ENCODE measurements around the gene GEMIN7. TPM values are rescaled to one million over a fixed set of nuclear protein-coding genes. Genes with fewer than 3 reads are reported as not detected.

GEMIN7 gene
- polyA plus RNA-seq, 1 donor (not counting 4 experiments of a cell fraction or from before 2014, with no cell fraction given), result 23.7 TPM

DNA sequence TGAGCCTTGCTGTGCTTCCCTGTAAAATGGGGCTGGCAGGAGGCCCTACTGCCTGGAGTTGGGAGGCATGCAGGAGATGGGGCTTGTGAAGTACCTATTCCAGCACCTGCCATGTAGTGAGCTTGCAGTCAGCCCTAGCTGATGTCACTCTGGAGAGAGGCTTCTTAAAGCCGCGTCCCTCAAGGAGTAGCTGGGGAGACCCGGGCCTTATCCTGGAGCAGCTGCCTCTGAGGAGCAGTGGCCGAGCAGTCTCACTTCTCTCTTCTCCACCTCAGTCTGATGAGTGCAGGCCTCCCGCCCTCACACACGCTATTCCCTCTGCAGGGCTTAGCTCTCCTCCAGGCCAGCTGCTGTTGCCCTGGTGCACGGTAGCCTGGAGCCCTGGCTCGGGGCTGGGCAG is 22.2 kb upstream of the GEMIN7 start:
- no peak for TF ChIP-seq EZH2 (IDR thresholded peaks at IDR 0.05; ENCODE audit: low read length)
- Histone ChIP-seq H3K27me3 (ENCODE audit: control insufficient read depth, extremely low read depth, insufficient read depth, low read length) (no peaks in the 10 kb centered on the region), H3K79me2 (ENCODE audit: control insufficient read depth, insufficient read depth, low read length) (peaks cover 9% of the 10 kb centered on the region), H3K9me1 (ENCODE audit: control insufficient read depth, extremely low read depth, insufficient read depth, low read length) (peaks cover 3% of the 10 kb centered on the region), H3K9me3 (ENCODE audit: control insufficient read depth, low read depth, low read length) (no peaks in the 10 kb centered on the region), H3K9ac (ENCODE audit: control insufficient read depth, extremely low read depth, insufficient read depth, low read length) (no peak overlapping the region), H4K20me1 (ENCODE audit: control insufficient read depth, extremely low read depth, insufficient read depth, low read length) (peaks cover 11% of the 10 kb centered on the region), H2AFZ (ENCODE audit: control insufficient read depth, low read length) (no peak overlapping the region), H3K4me2 (ENCODE audit: control insufficient read depth, extremely low read depth, insufficient read depth, low read depth, low read length) (no peak overlapping the region), H3K36me3 (ENCODE audit: control insufficient read depth in 2 of 2, extremely low read depth in 1 of 2, insufficient read depth in 2 of 2, low read length in 2 of 2) (peaks cover 43 to 54% of the 10 kb centered on the region in 2 experiments), H3K4me3 (ENCODE audit: control insufficient read depth in 2 of 3, extremely low read depth in 1 of 3, insufficient read depth in 2 of 3, low read depth in 1 of 3, low read length in 3 of 3) (no peak overlapping the region), H3K4me1 (ENCODE audit: control insufficient read depth, extremely low read depth, insufficient read depth, low read length) (peaks cover 8% of the 10 kb centered on the region), H3K27ac (ENCODE audit: control insufficient read depth, insufficient read depth, low read length) (no peak overlapping the region)
- DNase-seq (ENCODE audit: low read depth, low spot score) (no peak), FAIRE-seq (no peak)
- dilution Hi-C loops (cut with MboI; ENCODE audit: extremely low pct_ligation_motif_present, low sequenced_read_pairs), result no loop called here

DNA sequence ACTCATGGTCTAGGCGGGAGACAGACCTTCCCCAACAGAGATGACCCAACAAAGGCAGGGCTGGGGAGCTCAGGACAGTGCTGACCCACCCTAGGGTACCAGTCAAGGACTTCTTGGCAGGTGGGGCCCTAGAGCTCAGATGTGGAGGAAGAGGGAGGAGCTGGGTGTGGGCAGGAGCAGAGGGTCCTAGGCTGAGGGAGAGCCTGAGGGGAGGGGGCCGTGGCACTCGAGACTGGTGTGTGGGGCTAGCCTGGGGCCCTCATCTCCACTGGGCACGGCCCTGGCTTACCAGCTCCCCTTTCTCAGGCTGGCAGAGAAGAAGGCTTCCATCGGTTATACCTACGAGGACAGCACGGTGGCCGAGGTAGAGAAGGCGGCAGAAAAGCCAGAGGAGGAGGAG is 21.6 kb upstream of the GEMIN7 start:
- H4K20me1 ChIP-seq (ENCODE audit: control insufficient read depth, extremely low read depth, insufficient read depth, low read length), result peaks cover 11% of the 10 kb centered on the region
- no peak overlapping the region for H3K27ac ChIP-seq (ENCODE audit: control insufficient read depth, insufficient read depth, low read length)
- TF ChIP-seq, protein P1, sequence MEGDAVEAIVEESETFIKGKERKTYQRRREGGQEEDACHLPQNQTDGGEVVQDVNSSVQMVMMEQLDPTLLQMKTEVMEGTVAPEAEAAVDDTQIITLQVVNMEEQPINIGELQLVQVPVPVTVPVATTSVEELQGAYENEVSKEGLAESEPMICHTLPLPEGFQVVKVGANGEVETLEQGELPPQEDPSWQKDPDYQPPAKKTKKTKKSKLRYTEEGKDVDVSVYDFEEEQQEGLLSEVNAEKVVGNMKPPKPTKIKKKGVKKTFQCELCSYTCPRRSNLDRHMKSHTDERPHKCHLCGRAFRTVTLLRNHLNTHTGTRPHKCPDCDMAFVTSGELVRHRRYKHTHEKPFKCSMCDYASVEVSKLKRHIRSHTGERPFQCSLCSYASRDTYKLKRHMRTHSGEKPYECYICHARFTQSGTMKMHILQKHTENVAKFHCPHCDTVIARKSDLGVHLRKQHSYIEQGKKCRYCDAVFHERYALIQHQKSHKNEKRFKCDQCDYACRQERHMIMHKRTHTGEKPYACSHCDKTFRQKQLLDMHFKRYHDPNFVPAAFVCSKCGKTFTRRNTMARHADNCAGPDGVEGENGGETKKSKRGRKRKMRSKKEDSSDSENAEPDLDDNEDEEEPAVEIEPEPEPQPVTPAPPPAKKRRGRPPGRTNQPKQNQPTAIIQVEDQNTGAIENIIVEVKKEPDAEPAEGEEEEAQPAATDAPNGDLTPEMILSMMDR (optimal IDR thresholded peaks at IDR 0.05 in 1 of 3, IDR thresholded peaks at IDR 0.05 in 1 of 3, conservative IDR thresholded peaks at IDR 0.05 in 1 of 3; ENCODE audit: extremely low read depth in 1 of 3, insufficient read depth in 2 of 3, low read length in 3 of 3), result no peak
- no peak for TF ChIP-seq EZH2 (IDR thresholded peaks at IDR 0.05; ENCODE audit: low read length)
- no peak for DNase-seq (ENCODE audit: low read depth, low spot score)
- H3K4me1 ChIP-seq (ENCODE audit: control insufficient read depth, extremely low read depth, insufficient read depth, low read length), result peaks cover 3% of the 10 kb centered on the region
- no peak overlapping the region for H3K4me2 ChIP-seq (ENCODE audit: control insufficient read depth, extremely low read depth, insufficient read depth, low read depth, low read length)
- no peak for FAIRE-seq
- no peaks in the 10 kb centered on the region for H3K9me1 ChIP-seq (ENCODE audit: control insufficient read depth, extremely low read depth, insufficient read depth, low read length)
- H3K79me2 ChIP-seq (ENCODE audit: control insufficient read depth, insufficient read depth, low read length), result peaks cover 3% of the 10 kb centered on the region
- no peaks in the 10 kb centered on the region for H3K27me3 ChIP-seq (ENCODE audit: control insufficient read depth, extremely low read depth, insufficient read depth, low read length)
- H2AFZ ChIP-seq (ENCODE audit: control insufficient read depth, low read length), result no peak overlapping the region
- peaks cover 44 to 50% of the 10 kb centered on the region in 2 experiments for H3K36me3 ChIP-seq (ENCODE audit: control insufficient read depth in 2 of 2, extremely low read depth in 1 of 2, insufficient read depth in 2 of 2, low read length in 2 of 2)
- H3K4me3 ChIP-seq (ENCODE audit: control insufficient read depth in 2 of 3, extremely low read depth in 1 of 3, insufficient read depth in 2 of 3, low read depth in 1 of 3, low read length in 3 of 3), result no peak overlapping the region
- no peaks in the 10 kb centered on the region for H3K9me3 ChIP-seq (ENCODE audit: control insufficient read depth, low read depth, low read length)
- dilution Hi-C loops (cut with MboI; ENCODE audit: extremely low pct_ligation_motif_present, low sequenced_read_pairs), result no loop called here
- no peak overlapping the region for H3K9ac ChIP-seq (ENCODE audit: control insufficient read depth, extremely low read depth, insufficient read depth, low read length)

DNA sequence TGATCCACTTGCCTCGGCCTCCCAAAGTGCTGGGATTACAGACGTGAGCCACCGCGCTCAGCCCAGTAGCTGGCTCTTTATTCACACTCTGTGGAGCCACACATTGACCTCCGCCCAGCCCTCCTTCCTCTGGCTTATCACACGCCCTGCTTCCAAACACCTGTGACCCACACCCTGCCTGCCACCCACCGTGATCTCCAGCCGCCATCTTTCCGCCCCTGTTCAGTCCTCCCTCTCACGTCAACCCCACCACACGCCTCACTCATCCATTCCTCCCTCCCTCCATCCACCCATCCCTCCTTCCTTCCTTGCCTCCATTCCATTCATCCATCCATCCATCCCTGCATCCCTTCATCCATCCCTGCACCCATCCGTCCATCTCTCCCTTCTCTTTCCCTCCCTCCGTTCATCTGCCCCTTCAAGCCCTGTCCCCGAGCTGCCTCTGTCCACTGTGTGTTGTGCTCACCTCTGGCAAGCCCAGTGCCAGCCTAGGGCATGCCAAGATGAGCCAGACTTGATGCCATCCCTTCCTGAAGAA is 20.4 kb upstream of the GEMIN7 start:
- TF ChIP-seq EZH2 (IDR thresholded peaks at IDR 0.05; ENCODE audit: low read length), result no peak
- Histone ChIP-seq H3K36me3 (ENCODE audit: control insufficient read depth in 2 of 2, extremely low read depth in 1 of 2, insufficient read depth in 2 of 2, low read length in 2 of 2) (peaks cover 48 to 49% of the 10 kb centered on the region in 2 experiments), H3K9me3 (ENCODE audit: control insufficient read depth, low read depth, low read length) (no peaks in the 10 kb centered on the region), H3K4me3 (ENCODE audit: control insufficient read depth in 2 of 3, extremely low read depth in 1 of 3, insufficient read depth in 2 of 3, low read depth in 1 of 3, low read length in 3 of 3) (no peak overlapping the region), H3K79me2 (ENCODE audit: control insufficient read depth, insufficient read depth, low read length) (no peaks in the 10 kb centered on the region), H4K20me1 (ENCODE audit: control insufficient read depth, extremely low read depth, insufficient read depth, low read length) (peaks cover 11% of the 10 kb centered on the region), H3K9me1 (ENCODE audit: control insufficient read depth, extremely low read depth, insufficient read depth, low read length) (no peaks in the 10 kb centered on the region), H3K4me2 (ENCODE audit: control insufficient read depth, extremely low read depth, insufficient read depth, low read depth, low read length) (no peak overlapping the region), H3K27me3 (ENCODE audit: control insufficient read depth, extremely low read depth, insufficient read depth, low read length) (no peaks in the 10 kb centered on the region), H3K9ac (ENCODE audit: control insufficient read depth, extremely low read depth, insufficient read depth, low read length) (no peak overlapping the region), H2AFZ (ENCODE audit: control insufficient read depth, low read length) (no peak overlapping the region), H3K4me1 (ENCODE audit: control insufficient read depth, extremely low read depth, insufficient read depth, low read length) (no peaks in the 10 kb centered on the region), H3K27ac (ENCODE audit: control insufficient read depth, insufficient read depth, low read length) (no peak overlapping the region)
- DNase-seq (ENCODE audit: low read depth, low spot score) (no peak), FAIRE-seq (no peak)
- dilution Hi-C loops (cut with MboI; ENCODE audit: extremely low pct_ligation_motif_present, low sequenced_read_pairs), result no loop called here
